HepG2 (cell line): ENCODE data around the gene DEPDC5. TPM values are rescaled to one million over a fixed set of nuclear protein-coding genes. Genes with fewer than 3 reads are reported as not detected.

ENCODE experiments used
- HNRNPL ChIP-seq: fragments of 200-400 bp; formaldehyde crosslinking; IDR thresholded peaks from 2 replicates; pipeline ENCODE4 v1.6.1; 2017; ENCODE audit warnings: mild to moderate bottlenecking, low read depth, low read length
- IKZF1 ChIP-seq: fragments of 450-650 bp; IDR thresholded peaks from 2 replicates; pipeline ENCODE4 v1.7.1; 2016
- KDM4B ChIP-seq: sonication (generic); formaldehyde crosslinking; IDR thresholded peaks from 2 replicates; pipeline ENCODE4 v1.4.0; 2020; ENCODE audit warnings: missing genetic modification reagents
- KLF6 ChIP-seq: IDR thresholded peaks from 2 replicates; pipeline ENCODE4 v1.8.0; 2016; ENCODE audit warnings: missing biosample characterization, missing genetic modification reagents
- NFE2L2 ChIP-seq: fragments of 150-350 bp; IDR thresholded peaks from 2 replicates; pipeline ENCODE4 v1.6.1; 2014; ENCODE audit warnings: low read length
- NFYC ChIP-seq: IDR thresholded peaks from 2 replicates; pipeline ENCODE4 v1.6.1; 2016; ENCODE audit warnings: missing genetic modification reagents, missing compliant biosample characterization
- PITX1 ChIP-seq: sonication (generic); formaldehyde crosslinking; IDR thresholded peaks from 2 replicates; pipeline ENCODE4 v1.5.1; 2020; ENCODE audit warnings: mild to moderate bottlenecking, missing genetic modification reagents
- RBM39 ChIP-seq: fragments of 200-400 bp; formaldehyde crosslinking; IDR thresholded peaks from one replicate; pipeline ENCODE4 v1.6.1; 2018; ENCODE audit warnings: antibody characterized with exemption, mild to moderate bottlenecking, low read depth, low read length; ENCODE audit not compliant: poor library complexity, severe bottlenecking
- SIX4 ChIP-seq: sonication (generic); formaldehyde crosslinking; IDR thresholded peaks from 2 replicates; pipeline ENCODE4 v1.4.0; 2020; ENCODE audit warnings: missing genetic modification reagents
- ZMYM2 ChIP-seq: sonication (generic); formaldehyde crosslinking; IDR thresholded peaks from 2 replicates; pipeline ENCODE4 v1.8.0; 2022; ENCODE audit warnings: mild to moderate bottlenecking, missing genetic modification reagents
- ZNF12 ChIP-seq: sonication (generic); formaldehyde crosslinking; IDR thresholded peaks from 2 replicates; pipeline ENCODE4 v1.5.0; 2020; ENCODE audit warnings: missing genetic modification reagents
- ZNF124 ChIP-seq: sonication (generic); formaldehyde crosslinking; IDR thresholded peaks from 2 replicates; pipeline ENCODE4 v1.4.0; 2020; ENCODE audit warnings: missing genetic modification reagents
- ZNF136 ChIP-seq: sonication (generic); formaldehyde crosslinking; IDR thresholded peaks from 2 replicates; pipeline ENCODE4 v1.8.1; 2022; ENCODE audit warnings: low read depth, mild to moderate bottlenecking, moderate library complexity, missing genetic modification reagents
- ZNF17 ChIP-seq: sonication (generic); formaldehyde crosslinking; IDR thresholded peaks from 2 replicates; pipeline ENCODE4 v1.5.0; 2020; ENCODE audit warnings: mild to moderate bottlenecking, missing genetic modification reagents
- ZNF282 ChIP-seq: fragments of 450-650 bp; IDR thresholded peaks from 2 replicates; pipeline ENCODE4 v1.6.1; 2018; ENCODE audit not compliant: partially characterized antibody
- ZNF331 ChIP-seq: sonication (generic); formaldehyde crosslinking; IDR thresholded peaks from 2 replicates; pipeline ENCODE4 v1.4.0; 2020; ENCODE audit warnings: missing genetic modification reagents
- ZNF382 ChIP-seq: sonication (generic); formaldehyde crosslinking; IDR thresholded peaks from 2 replicates; pipeline ENCODE4 v1.5.0; 2020; ENCODE audit warnings: missing genetic modification reagents, mild to moderate bottlenecking, borderline replicate concordance
- ZNF446 ChIP-seq: sonication (generic); formaldehyde crosslinking; IDR thresholded peaks from 2 replicates; pipeline ENCODE4 v1.5.0; 2020; ENCODE audit warnings: mild to moderate bottlenecking, missing genetic modification reagents
- ZNF598 ChIP-seq: sonication (generic); formaldehyde crosslinking; IDR thresholded peaks from 2 replicates; pipeline ENCODE4 v1.5.1; 2020; ENCODE audit warnings: mild to moderate bottlenecking, missing genetic modification reagents, borderline replicate concordance
- ZNF670 ChIP-seq: sonication (generic); formaldehyde crosslinking; IDR thresholded peaks from 2 replicates; pipeline ENCODE4 v1.8.0; 2022; ENCODE audit warnings: mild to moderate bottlenecking, missing genetic modification reagents, borderline replicate concordance
- ZNF720 ChIP-seq: sonication (generic); formaldehyde crosslinking; IDR thresholded peaks from 2 replicates; pipeline ENCODE4 v1.4.0; 2020; ENCODE audit warnings: missing genetic modification reagents
- polyA plus RNA-seq, 8 experiments: library from polyadenylated mRNA; depleted of rRNA in 3 of 8; stranded (reverse) in 7 of 8; unstranded in 1 of 8; fragments of >200 nt; fragmentation: Illumina TruSeq in 4 of 8; extraction: Trizol in 4 of 8; gene quantifications; 2 replicates each; pipeline versions ENCODE4 v1.2.1 to v1.2.3, GENCODE V29; 2011 to 2016; ENCODE audit warnings: low read depth in 4 of 8, missing spikeins in 1 of 8, mixed read lengths in 1 of 8; ENCODE audit not compliant: insufficient read depth in 1 of 8
- total RNA-seq, 5 experiments: library from RNA; depleted of rRNA; stranded (reverse); fragments of >200 nt; fragmentation: Illumina TruSeq; extraction: Trizol; gene quantifications; 2 replicates each; pipeline ENCODE4 v1.2.3, GENCODE V29; 2016; ENCODE audit warnings: low read depth in 1 of 5
- TF ChIP-seq, protein P1 (sequence below): IDR thresholded peaks from 2 replicates; pipeline ENCODE4 v1.6.1; 2012; ENCODE audit warnings: low read depth, low read length, improper control_type of control experiment
- TF ChIP-seq, protein P2 (sequence below): sonication (generic); formaldehyde crosslinking; IDR thresholded peaks from 2 replicates; pipeline ENCODE4 v1.4.0; 2020; ENCODE audit warnings: missing genetic modification reagents
- TF ChIP-seq, protein P3 (sequence below): IDR thresholded peaks from 2 replicates; pipeline ENCODE4 v1.6.1; 2016; ENCODE audit warnings: missing genetic modification reagents, missing compliant biosample characterization
- TF ChIP-seq, protein P4 (sequence below): IDR thresholded peaks from 2 replicates; pipeline ENCODE4 v1.6.1; 2016; ENCODE audit warnings: missing compliant biosample characterization, missing genetic modification reagents, borderline replicate concordance
- TF ChIP-seq, protein P5 (sequence below): sonication (generic); formaldehyde crosslinking; IDR thresholded peaks from 2 replicates; pipeline ENCODE4 v1.5.0; 2020; ENCODE audit warnings: mild to moderate bottlenecking, missing genetic modification reagents

Gene DEPDC5
- total and polyA plus RNA-seq, 2 of the 13 experiments (the other 11 are each of a cell fraction or from before 2014, with no cell fraction given), result 9.8 to 12.4 TPM

DNA sequence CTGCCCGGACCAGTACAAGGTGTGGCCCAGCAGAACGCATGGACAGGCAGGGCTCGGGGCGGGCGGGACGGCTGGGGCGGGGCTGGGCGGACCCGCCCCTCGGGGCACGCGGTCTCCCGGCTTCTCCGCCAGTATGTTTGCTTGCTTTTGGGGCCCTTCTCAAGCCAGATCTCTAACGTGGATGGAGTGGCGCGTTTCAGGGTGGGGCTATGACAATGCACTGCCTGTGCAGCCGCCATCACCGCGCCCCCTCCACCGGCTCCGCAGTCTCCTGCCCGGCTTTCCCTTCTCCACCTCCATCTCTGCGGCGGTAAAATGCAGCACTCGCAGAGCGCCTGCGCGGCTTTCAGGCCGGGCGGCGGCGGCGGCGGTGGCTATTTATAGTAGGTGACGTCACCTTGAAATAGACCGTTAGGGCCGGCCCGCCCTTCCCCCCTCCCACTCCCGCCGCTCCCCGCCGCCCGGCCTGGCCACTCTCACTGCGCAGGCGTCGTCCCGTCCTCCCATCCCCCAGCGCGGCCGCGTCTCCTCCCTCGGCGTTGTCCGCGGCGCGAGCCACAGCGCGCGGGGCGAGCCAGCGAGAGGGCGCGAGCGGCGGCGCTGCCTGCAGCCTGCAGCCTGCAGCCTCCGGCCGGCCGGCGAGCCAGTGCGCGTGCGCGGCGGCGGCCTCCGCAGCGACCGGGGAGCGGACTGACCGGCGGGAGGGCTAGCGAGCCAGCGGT lies 190.3 kb downstream of the DEPDC5 start, which contains the start of gene YWHAH (continued):
- TF ChIP-seq NFE2L2, result no peak
- TF ChIP-seq ZNF17 (CRISPR knock-in tag), result no peak
- 0 out of 2 replicates have a peak, but pooled peaks have one; percentile 32 for TF ChIP-seq KDM4B (CRISPR knock-in tag)
- TF ChIP-seq ZNF382 (CRISPR knock-in tag), result no peak
- TF ChIP-seq, protein P1, sequence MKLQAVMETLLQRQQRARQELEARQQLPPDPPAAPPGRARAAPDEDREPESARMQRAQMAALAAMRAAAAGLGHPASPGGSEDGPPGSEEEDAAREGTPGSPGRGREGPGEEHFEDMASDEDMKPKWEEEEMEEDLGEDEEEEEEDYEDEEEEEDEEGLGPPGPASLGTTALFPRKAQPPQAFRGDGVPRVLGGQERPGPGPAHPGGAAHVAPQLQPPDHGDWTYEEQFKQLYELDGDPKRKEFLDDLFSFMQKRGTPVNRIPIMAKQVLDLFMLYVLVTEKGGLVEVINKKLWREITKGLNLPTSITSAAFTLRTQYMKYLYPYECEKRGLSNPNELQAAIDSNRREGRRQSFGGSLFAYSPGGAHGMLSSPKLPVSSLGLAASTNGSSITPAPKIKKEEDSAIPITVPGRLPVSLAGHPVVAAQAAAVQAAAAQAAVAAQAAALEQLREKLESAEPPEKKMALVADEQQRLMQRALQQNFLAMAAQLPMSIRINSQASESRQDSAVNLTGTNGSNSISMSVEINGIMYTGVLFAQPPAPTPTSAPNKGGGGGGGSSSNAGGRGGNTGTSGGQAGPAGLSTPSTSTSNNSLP, result no peak
- TF ChIP-seq ZNF598 (CRISPR knock-in tag), result 0 out of 2 replicates have a peak, but pooled peaks have one; percentile 24
- no peak for TF ChIP-seq ZNF136 (CRISPR knock-in tag)
- TF ChIP-seq, protein P2, sequence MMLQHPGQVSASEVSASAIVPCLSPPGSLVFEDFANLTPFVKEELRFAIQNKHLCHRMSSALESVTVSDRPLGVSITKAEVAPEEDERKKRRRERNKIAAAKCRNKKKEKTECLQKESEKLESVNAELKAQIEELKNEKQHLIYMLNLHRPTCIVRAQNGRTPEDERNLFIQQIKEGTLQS (CRISPR knock-in tag), result no peak
- no peak; the same call in 1 of the 2 replicates for TF ChIP-seq ZNF331
- TF ChIP-seq PITX1 (CRISPR knock-in tag), result peak; percentile 49; the same call in 1 of the 2 replicates
- no peak for TF ChIP-seq ZMYM2 (CRISPR knock-in tag)
- 0 out of 2 replicates have a peak, but pooled peaks have one; percentile 45 for TF ChIP-seq ZNF670 (CRISPR knock-in tag)
- TF ChIP-seq, protein P3, sequence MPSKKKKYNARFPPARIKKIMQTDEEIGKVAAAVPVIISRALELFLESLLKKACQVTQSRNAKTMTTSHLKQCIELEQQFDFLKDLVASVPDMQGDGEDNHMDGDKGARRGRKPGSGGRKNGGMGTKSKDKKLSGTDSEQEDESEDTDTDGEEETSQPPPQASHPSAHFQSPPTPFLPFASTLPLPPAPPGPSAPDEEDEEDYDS (CRISPR knock-in tag), result peak; percentile 85
- TF ChIP-seq, protein P4, sequence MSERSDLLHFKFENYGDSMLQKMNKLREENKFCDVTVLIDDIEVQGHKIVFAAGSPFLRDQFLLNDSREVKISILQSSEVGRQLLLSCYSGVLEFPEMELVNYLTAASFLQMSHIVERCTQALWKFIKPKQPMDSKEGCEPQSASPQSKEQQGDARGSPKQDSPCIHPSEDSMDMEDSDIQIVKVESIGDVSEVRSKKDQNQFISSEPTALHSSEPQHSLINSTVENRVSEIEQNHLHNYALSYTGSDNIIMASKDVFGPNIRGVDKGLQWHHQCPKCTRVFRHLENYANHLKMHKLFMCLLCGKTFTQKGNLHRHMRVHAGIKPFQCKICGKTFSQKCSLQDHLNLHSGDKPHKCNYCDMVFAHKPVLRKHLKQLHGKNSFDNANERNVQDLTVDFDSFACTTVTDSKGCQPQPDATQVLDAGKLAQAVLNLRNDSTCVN (CRISPR knock-in tag), result no peak
- no peak for TF ChIP-seq KLF6 (CRISPR knock-in tag)
- TF ChIP-seq HNRNPL, result no peak
- no peak for TF ChIP-seq ZNF282
- TF ChIP-seq ZNF446 (CRISPR knock-in tag), result no peak
- no peak for TF ChIP-seq IKZF1
- TF ChIP-seq, protein P5, sequence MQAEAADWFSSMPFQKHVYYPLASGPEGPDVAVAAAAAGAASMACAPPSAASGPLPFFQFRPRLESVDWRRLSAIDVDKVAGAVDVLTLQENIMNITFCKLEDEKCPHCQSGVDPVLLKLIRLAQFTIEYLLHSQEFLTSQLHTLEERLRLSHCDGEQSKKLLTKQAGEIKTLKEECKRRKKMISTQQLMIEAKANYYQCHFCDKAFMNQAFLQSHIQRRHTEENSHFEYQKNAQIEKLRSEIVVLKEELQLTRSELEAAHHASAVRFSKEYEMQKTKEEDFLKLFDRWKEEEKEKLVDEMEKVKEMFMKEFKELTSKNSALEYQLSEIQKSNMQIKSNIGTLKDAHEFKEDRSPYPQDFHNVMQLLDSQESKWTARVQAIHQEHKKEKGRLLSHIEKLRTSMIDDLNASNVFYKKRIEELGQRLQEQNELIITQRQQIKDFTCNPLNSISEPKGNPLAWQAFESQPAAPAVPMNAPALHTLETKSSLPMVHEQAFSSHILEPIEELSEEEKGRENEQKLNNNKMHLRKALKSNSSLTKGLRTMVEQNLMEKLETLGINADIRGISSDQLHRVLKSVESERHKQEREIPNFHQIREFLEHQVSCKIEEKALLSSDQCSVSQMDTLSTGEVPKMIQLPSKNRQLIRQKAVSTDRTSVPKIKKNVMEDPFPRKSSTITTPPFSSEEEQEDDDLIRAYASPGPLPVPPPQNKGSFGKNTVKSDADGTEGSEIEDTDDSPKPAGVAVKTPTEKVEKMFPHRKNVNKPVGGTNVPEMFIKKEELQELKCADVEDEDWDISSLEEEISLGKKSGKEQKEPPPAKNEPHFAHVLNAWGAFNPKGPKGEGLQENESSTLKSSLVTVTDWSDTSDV (CRISPR knock-in tag), result no peak
- 0 out of 2 replicates have a peak, but pooled peaks have one; percentile 22 for TF ChIP-seq ZNF124 (CRISPR knock-in tag)
- no peak for TF ChIP-seq NFYC (CRISPR knock-in tag)
- TF ChIP-seq ZNF12 (CRISPR knock-in tag), result no peak
- no peak for TF ChIP-seq RBM39
- TF ChIP-seq SIX4 (CRISPR knock-in tag), result no peak
- no peak for TF ChIP-seq ZNF720 (CRISPR knock-in tag)
